IMR-90 (cell line): ENCODE data around the gene FBXL7. TPM values are rescaled to one million over a fixed set of nuclear protein-coding genes. Genes with fewer than 3 reads are reported as not detected.

Experiments
- ATAC-seq: fragments of 200-7000 bp; cut with Tn5 transposase; 2 replicates; pipeline ENCODE4 v1.9.1; 2020; ENCODE audit warnings: low read depth, mild to moderate bottlenecking, moderate library complexity
- BruUV-seq: library from RNA; stranded (reverse); fragments of 400-500 nt; replicated peaks from 2 replicates; lab custom pipeline; 2021; lab: Mats Ljungman, UMichigan
- CTCF ChIA-PET: fragments of 300-600 bp; formaldehyde crosslinking; extraction: SDS; loops from one replicate; lab custom pipeline; 2021; ENCODE audit warnings: antibody characterized with exemption; lab: Yijun Ruan, JAX
- POLR2A ChIA-PET: fragments of 300-600 bp; sonication (Branson Sonifier 250); formaldehyde crosslinking; loops from one replicate; lab custom pipeline; 2022; ENCODE audit warnings: antibody characterized with exemption; ENCODE audit not compliant: unreplicated experiment; lab: Charles Lee
- DNase-seq: peaks from one replicate; pipeline ENCODE4 v3.0.0; 2013
- H2AFZ ChIP-seq: replicated peaks from 2 replicates; pipeline ENCODE3; 2013; ENCODE audit warnings: low read length, mild to moderate bottlenecking; ENCODE audit not compliant: poor library complexity
- H2AK5ac ChIP-seq: 2 replicates; pipeline ENCODE4 v1.6.1; 2013; ENCODE audit warnings: low read depth, low read length, inconsistent platforms
- H2AK9ac ChIP-seq: replicated peaks from 2 replicates; pipeline ENCODE3; 2013; ENCODE audit warnings: mild to moderate bottlenecking, low read depth, low read length, moderate library complexity; ENCODE audit not compliant: poor library complexity
- H2BK120ac ChIP-seq: 2 replicates; pipeline ENCODE4 v1.6.1; 2013; ENCODE audit warnings: low read depth, low read length, inconsistent platforms
- H2BK15ac ChIP-seq: 3 replicates; pipeline ENCODE4 v1.6.1; 2013; ENCODE audit warnings: low read depth, low read length, inconsistent platforms
- H2BK20ac ChIP-seq: 2 replicates; pipeline ENCODE4 v1.6.1; 2013; ENCODE audit warnings: low read depth, mild to moderate bottlenecking, inconsistent platforms, low read length, moderate library complexity
- H2BK5ac ChIP-seq: 2 replicates; pipeline ENCODE4 v1.6.1; 2013; ENCODE audit warnings: mild to moderate bottlenecking, low read depth, low read length, inconsistent platforms; ENCODE audit not compliant: poor library complexity, severe bottlenecking
- H3K14ac ChIP-seq: replicated peaks from 2 replicates; pipeline ENCODE4 v1.6.1; 2013; ENCODE audit warnings: low read depth, low read length, inconsistent platforms
- H3K18ac ChIP-seq: 2 replicates; pipeline ENCODE4 v1.6.1; 2013; ENCODE audit warnings: low read depth, low read length, control low read depth
- H3K23ac ChIP-seq: 2 replicates; pipeline ENCODE4 v1.6.1; 2013; ENCODE audit warnings: low read depth, low read length, inconsistent platforms
- H3K27ac ChIP-seq: 2 replicates; pipeline ENCODE4 v1.5.1; 2013; ENCODE audit warnings: mild to moderate bottlenecking, control low read depth, low read length; ENCODE audit not compliant: insufficient read depth
- H3K27me3 ChIP-seq: 2 replicates; pipeline ENCODE4 v1.6.1; 2013; ENCODE audit warnings: low read length; ENCODE audit not compliant: control insufficient read depth, insufficient read depth
- H3K36me3 ChIP-seq: 2 replicates; pipeline ENCODE4 v1.6.1; 2013; ENCODE audit warnings: low read length, mixed read lengths; ENCODE audit not compliant: control insufficient read depth, insufficient read depth
- H3K4ac ChIP-seq: 2 replicates; pipeline ENCODE4 v1.6.1; 2013; ENCODE audit warnings: low read depth, low read length, inconsistent platforms
- H3K4me1 ChIP-seq: 2 replicates; pipeline ENCODE4 v1.6.1; 2013; ENCODE audit warnings: low read length, mixed read lengths; ENCODE audit not compliant: control insufficient read depth, insufficient read depth
- H3K4me2 ChIP-seq: 2 replicates; pipeline ENCODE4 v1.6.1; 2013; ENCODE audit warnings: low read depth, mild to moderate bottlenecking, control low read depth, low read length, moderate library complexity
- H3K4me3 ChIP-seq: 2 replicates; pipeline ENCODE4 v1.5.1; 2013; ENCODE audit warnings: low read depth, mild to moderate bottlenecking, control low read depth, low read length, moderate library complexity; ENCODE audit not compliant: insufficient read depth
- H3K56ac ChIP-seq: 2 replicates; pipeline ENCODE4 v1.6.1; 2013; ENCODE audit warnings: low read length, inconsistent platforms; ENCODE audit not compliant: insufficient read depth; ENCODE audit errors: extremely low read depth
- H3K79me1 ChIP-seq, 2 experiments: 2 replicates each; pipeline ENCODE4 v1.6.1; 2013; ENCODE audit warnings: low read length in 2 of 2, inconsistent platforms in 1 of 2, low read depth in 1 of 2
- H3K9ac ChIP-seq: 2 replicates; pipeline ENCODE4 v1.6.1; 2013; ENCODE audit warnings: low read depth, low read length, control low read depth
- H3K9me1 ChIP-seq: 2 replicates; pipeline ENCODE4 v1.6.1; 2013; ENCODE audit warnings: low read length, inconsistent platforms; ENCODE audit not compliant: insufficient read depth
- H3K9me3 ChIP-seq: 2 replicates; pipeline ENCODE4 v1.6.1; 2013; ENCODE audit warnings: low read length; ENCODE audit not compliant: control insufficient read depth, insufficient read depth
- H4K20me1 ChIP-seq: 2 replicates; pipeline ENCODE4 v1.6.1; 2013; ENCODE audit warnings: low read length, inconsistent platforms; ENCODE audit not compliant: insufficient read depth
- H4K5ac ChIP-seq: 2 replicates; pipeline ENCODE4 v1.6.1; 2013; ENCODE audit warnings: mild to moderate bottlenecking, low read depth, low read length, control low read depth
- H4K8ac ChIP-seq, 2 experiments: 2 replicates each; pipeline ENCODE4 v1.6.1; 2013; ENCODE audit warnings: low read depth in 2 of 2, low read length in 2 of 2, control low read depth in 1 of 2, inconsistent platforms in 1 of 2
- H4K91ac ChIP-seq: 2 replicates; pipeline ENCODE4 v1.6.1; 2013; ENCODE audit warnings: low read depth, low read length, inconsistent platforms; ENCODE audit not compliant: insufficient read depth
- CHD1 ChIP-seq: IDR thresholded peaks from 2 replicates; pipeline ENCODE4 v1.6.1; 2012; ENCODE audit warnings: low read depth, low read length, improper control_type of control experiment
- CTCF ChIP-seq: conservative IDR thresholded peaks from 2 replicates; pipeline ENCODE4 v1.5.1; 2012; ENCODE audit warnings: mild to moderate bottlenecking, low read depth, low read length, improper control_type of control experiment
- ELK1 ChIP-seq: fragments of 150-350 bp; IDR thresholded peaks from 2 replicates; pipeline ENCODE4 v1.6.1; 2016; ENCODE audit warnings: low read depth, mild to moderate bottlenecking, low read length, moderate library complexity, borderline replicate concordance
- MAFK ChIP-seq: IDR thresholded peaks from 2 replicates; pipeline ENCODE4 v1.6.1; 2012; ENCODE audit warnings: low read depth, low read length, improper control_type of control experiment
- MAZ ChIP-seq: IDR thresholded peaks from 2 replicates; pipeline ENCODE4 v1.6.1; 2012; ENCODE audit warnings: low read depth, mild to moderate bottlenecking, low read length, improper control_type of control experiment, moderate library complexity, borderline replicate concordance
- MXI1 ChIP-seq: IDR thresholded peaks from 2 replicates; pipeline ENCODE4 v1.6.1; 2012; ENCODE audit warnings: low read depth, mild to moderate bottlenecking, low read length, moderate library complexity, borderline replicate concordance
- NFE2L2 ChIP-seq: fragments of 150-350 bp; IDR thresholded peaks from 2 replicates; pipeline ENCODE4 v1.6.1; 2016; ENCODE audit warnings: low read depth, mild to moderate bottlenecking, low read length
- RAD21 ChIP-seq: IDR thresholded peaks from 2 replicates; pipeline ENCODE4 v1.6.1; 2012; ENCODE audit warnings: low read length, improper control_type of control experiment
- RCOR1 ChIP-seq: IDR thresholded peaks from 2 replicates; pipeline ENCODE4 v1.6.1; 2012; ENCODE audit warnings: mild to moderate bottlenecking, low read length, improper control_type of control experiment; ENCODE audit not compliant: insufficient replicate concordance
- SMC3 ChIP-seq: fragments of 150-350 bp; IDR thresholded peaks from 2 replicates; pipeline ENCODE4 v1.6.1; 2016; ENCODE audit warnings: low read depth, mild to moderate bottlenecking, antibody characterized with exemption, low read length, moderate library complexity
- USF2 ChIP-seq: fragments of 150-350 bp; IDR thresholded peaks from 2 replicates; pipeline ENCODE4 v1.6.1; 2017; ENCODE audit warnings: mild to moderate bottlenecking, antibody characterized with exemption, low read length, low read depth
- WGBS, 2 experiments: methylation state at CpG; one replicate each; pipeline versions ENCODE4 v1.1.5 to v1.1.7; 2013; ENCODE audit warnings: missing lambda C conversion rate in 2 of 2; ENCODE audit not compliant: insufficient read length in 1 of 2; ENCODE audit errors: extremely low coverage in 2 of 2; 5-methylcytosine and 5-hydroxymethylcytosine counted together
- dilution Hi-C: fragments of 300-500 bp; cut with HindIII; formaldehyde crosslinking; loops from one replicate; pipeline ENCODE4 v1.14.3; 2018; ENCODE audit warnings: low sequenced_read_pairs; ENCODE audit not compliant: unreplicated experiment
- in situ Hi-C: fragments of 300-500 bp; cut with MboI; formaldehyde crosslinking; loops from 3 replicates; pipeline ENCODE4 v1.14.3; 2019; ENCODE audit warnings: low sequenced_read_pairs, inconsistent platforms, mixed read lengths
- intact Hi-C: fragments of 100-400 bp; cut with micrococcal nuclease; formaldehyde crosslinking; loops from 2 replicates; pipeline ENCODE4 v1.10.0; 2022
- polyA plus RNA-seq, 3 experiments: library from polyadenylated mRNA; depleted of rRNA; stranded (reverse); fragments of >200 nt; gene quantifications; 2 replicates each; pipeline ENCODE4 v1.2.3, GENCODE V29; 2012; ENCODE audit warnings: low replicate concordance in 1 of 3
- total RNA-seq: library from RNA; depleted of rRNA; stranded (reverse); fragments of >200 nt; gene quantifications from 2 replicates; pipeline ENCODE4 v1.2.3, GENCODE V29; 2012

FBXL7 gene
- total and polyA plus RNA-seq, 2 of the 4 experiments (the other 2 are of a cell fraction), result 4.1 to 10.2 TPM

GRCh38 chr5:15768936-15769335 lies 269.0 kb downstream of the FBXL7 start:
- no TSS peak for BruUV-seq
- Histone ChIP-seq H2AFZ (no peak overlapping the region), H2BK15ac (no peak overlapping the region), H3K4me1 (no peaks in the 10 kb centered on the region), H3K23ac (no peak overlapping the region), H3K36me3 (no peaks in the 10 kb centered on the region), H2BK120ac (no peak overlapping the region), H4K20me1 (peaks cover 3% of the 10 kb centered on the region; the same call in 1 of the 2 replicates), H3K9ac (no peak overlapping the region), H3K4me2 (no peak overlapping the region), H3K14ac (no peak overlapping the region), H3K27ac (no peak overlapping the region), H3K18ac (no peak overlapping the region), H3K4ac (no peak overlapping the region), H3K9me1 (no peaks in the 10 kb centered on the region), H3K9me3 (no peaks in the 10 kb centered on the region), H3K27me3 (no peaks in the 10 kb centered on the region), H3K56ac (no peak overlapping the region), H4K5ac (no peak overlapping the region), H3K79me1 (peaks cover 3 to 13% of the 10 kb centered on the region in 2 experiments; a peak in 3 of 4 replicates), H2AK5ac (no peak overlapping the region), H2AK9ac (no peak overlapping the region), H2BK5ac (no peak overlapping the region), H3K4me3 (no peak overlapping the region), H4K8ac (no peak overlapping the region), H4K91ac (no peak overlapping the region), H2BK20ac (no peak overlapping the region)
- WGBS, 2 experiments, result 89% methylated on average over 2 of the region's 3 CpGs; no CpG with 5 or more reads in 1 of the 2 experiments
- no peak for ATAC-seq
- ChIA-PET CTCF (no interaction called here), POLR2A (no interaction called here)
- in situ Hi-C loops (no loop called here), intact Hi-C loops (no loop called here), dilution Hi-C loops (no loop called here)
- no peak for TF ChIP-seq MAFK
- no peak for TF ChIP-seq RCOR1
- TF ChIP-seq CHD1, result no peak
- TF ChIP-seq MXI1, result no peak
- no peak for TF ChIP-seq MAZ
- no peak for TF ChIP-seq NFE2L2
- TF ChIP-seq SMC3, result no peak
- no peak for TF ChIP-seq ELK1
- no peak for TF ChIP-seq USF2
- no peak for TF ChIP-seq CTCF
- TF ChIP-seq RAD21, result no peak
- DNase-seq, result no peak
